GM18951 (cell line): ENCODE data around the gene HESX1.

Experiments
- POLR2A ChIP-seq: IDR thresholded peaks from 4 replicates; pipeline ENCODE4 v1.6.1; 2011; ENCODE audit warnings: mild to moderate bottlenecking; ENCODE audit not compliant: insufficient read length, insufficient read depth; ENCODE audit errors: extremely low read depth
- in situ Hi-C: fragments of 300-500 bp; cut with MboI; formaldehyde crosslinking; loops from one replicate; pipeline ENCODE4 v1.12.0; 2022; ENCODE audit warnings: low sequenced_read_pairs, mixed read lengths, inconsistent platforms; ENCODE audit not compliant: unreplicated experiment

The HESX1 gene

DNA sequence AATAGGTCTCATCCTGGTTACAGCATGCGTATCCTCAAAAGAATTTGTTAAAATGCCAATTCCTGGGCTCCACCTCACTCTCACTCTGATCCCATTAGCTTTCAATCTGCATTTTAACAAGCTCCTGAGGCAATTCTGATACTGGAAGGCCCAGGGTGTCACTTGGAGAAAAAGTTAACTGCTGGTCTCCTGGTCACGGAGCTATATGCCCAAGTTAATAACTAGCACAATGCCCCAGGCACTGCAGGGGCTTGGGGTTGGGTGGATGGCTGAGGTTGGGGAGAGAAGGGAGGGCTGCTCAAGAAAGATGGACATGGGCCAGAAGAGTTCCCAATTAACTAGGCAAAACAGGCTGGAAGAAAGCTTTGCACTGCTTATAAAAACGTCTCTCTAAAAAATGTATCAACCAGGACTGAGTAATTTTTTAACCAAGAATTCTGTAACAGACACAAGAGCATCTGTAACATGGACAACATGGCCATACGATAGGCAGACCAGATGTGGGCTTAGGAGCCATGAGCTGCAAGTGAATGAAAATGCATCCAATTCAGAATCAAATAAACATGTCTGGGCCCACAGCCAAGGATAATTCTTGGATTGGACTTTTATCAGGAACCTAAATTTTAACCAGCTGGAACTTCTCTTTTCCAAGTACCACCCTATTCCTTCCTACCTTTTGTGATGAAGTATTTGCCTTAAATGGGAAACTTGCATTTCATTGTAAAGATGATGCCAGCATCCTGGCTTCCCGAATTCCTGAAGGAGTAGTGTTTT, 38.8 kb downstream of the HESX1 start:
- in situ Hi-C loops: no loop called here
- TF ChIP-seq POLR2A: no peak

GRCh38 chr3:57160076-57160764, 39.6 kb downstream of the HESX1 start:
- TF ChIP-seq POLR2A: no peak
- in situ Hi-C loops: no loop called here

DNA sequence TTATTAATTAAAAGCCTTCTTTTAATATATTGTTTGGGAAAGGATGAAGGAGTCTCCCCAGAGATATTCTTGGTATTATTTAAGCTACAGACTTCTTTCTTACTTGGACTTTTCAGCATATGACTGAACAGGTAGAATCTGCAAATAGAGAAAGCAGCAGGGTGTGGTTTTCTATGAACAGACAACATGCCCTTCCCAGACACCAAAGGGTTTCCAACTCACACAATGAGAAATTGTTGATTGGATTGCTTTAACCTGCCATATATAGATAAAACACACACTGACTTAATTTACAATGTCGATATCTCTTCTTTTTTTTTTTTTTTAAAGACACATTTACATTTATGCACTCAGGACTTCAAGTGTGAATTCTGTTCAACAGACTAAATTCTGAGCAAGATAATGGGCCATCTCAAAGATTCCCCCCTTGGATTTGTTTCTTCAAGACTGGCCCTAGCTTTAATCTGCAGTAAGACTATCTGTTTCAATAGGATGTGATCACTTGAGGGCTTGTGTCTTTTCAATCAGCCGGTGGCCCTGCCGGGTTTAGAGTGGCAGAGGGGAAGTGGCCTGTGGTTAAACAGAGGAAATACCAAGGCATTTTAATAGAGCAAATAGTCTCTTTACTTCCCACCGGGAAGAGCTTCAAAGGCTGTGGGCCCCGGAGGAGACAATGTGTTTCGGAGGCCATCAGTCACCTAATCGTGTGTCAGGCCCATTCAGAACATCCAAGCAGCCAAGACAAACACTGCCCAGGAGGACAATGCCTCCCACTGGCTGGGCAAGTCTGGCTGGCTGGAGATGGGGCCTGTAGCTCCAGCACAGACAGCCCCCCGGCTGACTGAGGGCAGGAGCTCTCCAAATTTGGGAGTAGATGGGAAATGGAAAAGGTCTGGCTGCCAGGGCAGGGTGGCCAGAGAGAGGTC, 40.7 kb downstream of the HESX1 start:
- in situ Hi-C loops: no loop called here
- no peak for TF ChIP-seq POLR2A

DNA sequence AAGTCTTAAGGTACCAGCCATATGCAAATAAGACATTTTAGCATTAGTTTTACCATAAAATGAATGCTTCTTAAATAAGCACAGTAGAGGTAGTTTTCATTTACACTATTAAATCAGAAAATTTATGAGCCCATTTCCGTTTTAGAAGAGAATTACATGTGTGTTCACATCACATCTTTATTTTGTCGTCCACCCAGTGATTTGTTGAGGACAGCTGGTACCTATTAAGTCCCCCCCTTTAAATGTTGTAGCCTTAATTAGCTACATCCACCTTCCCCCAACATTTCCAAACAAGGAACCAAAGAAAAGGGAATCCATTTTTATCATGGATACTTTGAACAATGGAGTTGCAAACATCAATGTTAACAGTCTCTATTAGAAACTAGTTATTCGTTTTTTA, 41.5 kb downstream of the HESX1 start:
- in situ Hi-C loops: no loop called here
- no peak for TF ChIP-seq POLR2A

DNA sequence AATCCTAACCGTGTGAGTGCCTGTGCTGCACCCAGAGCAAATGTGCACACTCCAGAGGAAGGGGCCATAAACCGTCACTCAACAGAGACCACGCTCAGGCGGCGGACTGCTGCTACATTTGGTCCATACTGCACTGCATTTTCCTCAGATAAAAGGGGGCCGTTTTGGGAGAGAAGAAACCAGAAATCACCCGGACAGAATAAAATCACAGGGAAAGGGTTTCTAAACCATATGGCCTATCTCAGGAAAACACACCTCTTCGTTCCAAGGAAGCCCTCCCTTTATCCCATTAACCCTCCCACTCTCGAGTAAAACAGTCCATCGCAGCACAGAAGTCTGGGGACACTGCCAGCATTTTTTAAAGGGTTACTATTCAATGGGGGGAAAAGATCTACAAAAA, 42.2 kb downstream of the HESX1 start:
- TF ChIP-seq POLR2A: no peak
- in situ Hi-C loops: no loop called here

GRCh38 chr3:57155310-57155643, 44.5 kb downstream of the HESX1 start:
- in situ Hi-C loops: no loop called here
- TF ChIP-seq POLR2A: no peak

GRCh38 chr3:57154470-57155309, 45.1 kb downstream of the HESX1 start:
- in situ Hi-C loops: no loop called here
- no peak for TF ChIP-seq POLR2A

GRCh38 chr3:57152151-57153143, 47.3 kb downstream of the HESX1 start:
- in situ Hi-C loops: no loop called here
- TF ChIP-seq POLR2A: no peak

DNA sequence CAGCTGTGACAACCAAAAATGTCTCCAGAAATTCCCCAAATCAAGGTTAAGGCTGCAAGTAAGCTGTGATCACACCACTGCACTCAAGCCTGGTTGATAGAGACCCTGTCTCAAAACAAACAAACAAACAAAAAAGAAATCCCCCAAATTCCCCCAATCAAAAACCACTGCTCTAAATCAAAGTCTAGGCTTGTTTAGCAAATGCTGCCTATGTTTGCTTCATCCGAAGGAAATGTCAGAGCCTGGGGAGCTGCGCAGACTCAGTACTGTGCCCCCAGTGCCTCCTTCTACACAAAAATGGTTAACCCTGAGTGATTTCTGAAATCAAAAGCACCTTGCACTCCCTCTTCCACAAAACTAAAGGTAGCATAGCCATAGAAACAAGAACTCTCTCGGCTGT, 48.0 kb downstream of the HESX1 start:
- in situ Hi-C loops: no loop called here
- no peak for TF ChIP-seq POLR2A

- in situ Hi-C loops: no loop called here
- no peak for TF ChIP-seq POLR2A
These were observed 48.7 kb downstream of the HESX1 start for GRCh38 chr3:57151021-57151449.

DNA sequence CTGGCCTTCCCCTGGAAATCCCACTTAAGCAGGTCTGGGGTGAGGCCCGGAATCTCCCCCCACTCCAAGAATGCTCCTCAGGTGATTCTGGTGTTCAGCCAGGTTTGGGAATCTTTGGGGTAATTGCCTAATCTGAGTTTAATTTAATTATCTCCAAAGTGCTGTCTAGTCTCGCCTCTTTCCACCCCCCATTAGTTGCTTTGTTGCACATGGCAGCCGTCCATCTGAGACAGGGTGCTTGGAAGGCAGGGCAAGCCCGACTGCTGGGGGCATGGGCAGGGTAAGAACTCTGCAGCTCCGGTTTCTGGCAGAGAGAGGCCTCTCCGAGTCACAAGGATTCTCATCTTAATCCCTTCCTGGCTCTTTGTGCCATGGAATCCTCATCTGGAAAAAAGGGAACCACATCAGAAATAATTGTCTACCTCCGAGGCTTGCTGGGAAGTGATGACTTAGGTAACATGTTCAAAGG, 49.6 kb downstream of the HESX1 start:
- TF ChIP-seq POLR2A: no peak
- in situ Hi-C loops: no loop called here
